Hypothalamus (tissue), 51 donors: Measurements from ENCODE around the gene CDKAL1.
"Not testable (repeated sequence)": the region's sequence is repeated elsewhere in the genome, so short reads cannot be mapped to it uniquely, and the experiment has no call there.

Experiments used
- DNase-seq, 51 donors: peaks; one replicate each; lab custom pipeline; 2025; lab: John Stamatoyannopoulos, UW

CDKAL1 gene

DNA sequence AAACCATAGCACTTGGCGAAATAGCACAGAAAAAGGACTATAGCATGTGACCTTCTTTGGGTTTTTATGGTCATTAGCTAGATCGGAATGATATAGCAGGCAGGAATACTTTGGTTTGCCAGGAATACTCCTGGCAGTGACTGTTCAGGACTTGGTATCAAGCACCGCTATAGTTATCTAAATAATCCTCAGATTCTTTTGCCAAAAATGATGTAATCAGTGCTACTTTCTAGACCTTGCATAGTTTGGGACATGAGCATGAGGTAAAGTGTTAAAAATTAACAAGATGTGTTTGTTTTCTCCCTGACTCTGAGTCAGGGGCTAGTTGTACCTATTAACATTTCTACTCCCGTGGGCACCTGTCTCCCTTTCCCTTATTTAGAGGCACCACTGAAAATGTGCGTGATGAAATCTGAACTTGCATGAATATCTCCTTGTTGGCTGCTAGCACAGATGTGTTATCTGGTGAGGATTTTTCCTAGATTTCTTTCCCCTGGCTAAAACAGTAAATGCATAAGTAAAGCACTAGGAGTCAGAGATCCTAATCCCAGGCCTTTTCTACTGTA is 511.0 kb downstream of the CDKAL1 start:
- no peak for DNase-seq

GRCh38 chr6:21046276-21046675 is 512.0 kb downstream of the CDKAL1 start:
- no peak for DNase-seq

- DNase-seq = no peak
Observed at GRCh38 chr6:21048047-21048446, 513.8 kb downstream of the CDKAL1 start.

DNA sequence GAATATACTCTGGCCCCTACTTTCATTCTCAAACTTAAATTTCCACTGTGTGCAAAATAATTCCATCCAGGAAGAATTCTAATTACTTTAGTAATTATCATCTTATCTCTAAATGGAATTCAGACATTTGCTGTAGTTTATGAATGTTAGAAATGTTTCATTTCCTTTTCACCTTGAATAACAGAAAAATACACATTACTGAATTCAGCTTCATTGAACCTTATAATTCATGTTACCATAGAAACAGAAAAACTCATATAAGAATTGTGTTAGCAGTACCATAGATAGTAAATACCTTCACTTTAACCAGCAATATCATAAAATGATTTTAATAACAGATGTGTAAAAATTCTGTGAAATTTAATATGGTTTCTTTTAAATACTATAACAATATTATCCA is 514.9 kb downstream of the CDKAL1 start:
- no peak for DNase-seq

GRCh38 chr6:21049572-21049971 is 515.3 kb downstream of the CDKAL1 start:
- DNase-seq = no peak

- no peak for DNase-seq
Observed at GRCh38 chr6:21050935-21051334, 516.7 kb downstream of the CDKAL1 start.

DNA sequence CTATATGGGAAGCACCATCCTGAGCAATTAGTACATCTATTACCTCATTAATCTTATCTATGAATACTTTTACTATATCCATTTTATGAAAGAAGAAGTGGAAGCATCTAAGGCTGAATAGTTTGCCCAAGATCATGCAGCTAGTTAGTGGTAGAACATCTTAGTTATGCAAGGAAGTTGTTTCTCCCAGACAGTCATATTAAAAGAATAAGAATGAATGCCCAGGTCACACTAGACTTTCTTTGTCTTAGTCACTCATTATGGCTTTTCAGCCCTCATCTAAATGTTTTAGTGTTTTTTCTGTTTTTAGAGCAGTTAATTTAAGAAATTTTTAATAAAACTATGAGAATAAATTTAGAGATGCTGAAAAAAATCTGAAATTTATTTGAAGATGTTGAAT is 517.5 kb downstream of the CDKAL1 start:
- DNase-seq = no peak

DNA sequence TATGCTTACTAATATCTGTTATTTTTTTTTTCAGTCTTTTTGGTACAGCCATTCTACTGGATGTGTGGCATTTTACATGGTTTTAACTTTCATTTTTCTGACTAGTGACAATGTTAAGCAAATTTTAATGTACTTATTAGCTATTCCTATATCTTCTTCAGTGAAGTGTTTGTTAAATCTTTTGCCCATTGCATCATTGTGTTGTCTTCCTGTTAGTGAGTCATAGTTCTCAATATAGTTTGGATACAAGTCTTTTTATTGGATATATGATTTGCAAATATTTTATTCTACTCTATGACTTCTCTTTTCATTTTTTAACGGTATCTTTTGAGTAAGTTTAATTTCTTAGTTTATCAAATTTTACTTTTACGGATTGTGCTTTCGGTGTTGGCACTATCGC is 519.4 kb downstream of the CDKAL1 start:
- DNase-seq = no peak

GRCh38 chr6:21055480-21055879 is 521.2 kb downstream of the CDKAL1 start:
- DNase-seq = not testable (repeated sequence)

- no peak for DNase-seq
Observed at GRCh38 chr6:21061892-21062291, 527.6 kb downstream of the CDKAL1 start.

GRCh38 chr6:21064756-21065340 is 530.6 kb downstream of the CDKAL1 start:
- no peak for DNase-seq

DNA sequence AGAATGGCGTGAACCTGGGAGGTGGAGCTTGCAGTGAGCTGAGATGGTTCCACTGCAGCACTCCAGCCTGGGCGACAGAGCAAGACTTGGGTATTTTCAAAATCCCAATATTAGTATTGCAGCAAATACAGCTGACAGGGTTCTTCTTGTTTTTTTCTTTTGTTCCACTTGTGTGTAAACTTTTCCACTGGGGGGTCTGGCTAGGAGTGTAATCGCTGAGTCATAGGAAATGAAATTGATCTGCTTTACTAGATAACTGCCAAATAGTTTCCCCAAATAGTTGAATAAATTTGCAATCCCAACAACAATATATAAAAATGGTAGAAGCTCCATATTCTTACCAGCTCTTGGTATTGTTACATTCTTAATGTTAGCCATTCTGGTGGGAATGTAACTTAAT is 533.3 kb downstream of the CDKAL1 start:
- DNase-seq = no peak

DNA sequence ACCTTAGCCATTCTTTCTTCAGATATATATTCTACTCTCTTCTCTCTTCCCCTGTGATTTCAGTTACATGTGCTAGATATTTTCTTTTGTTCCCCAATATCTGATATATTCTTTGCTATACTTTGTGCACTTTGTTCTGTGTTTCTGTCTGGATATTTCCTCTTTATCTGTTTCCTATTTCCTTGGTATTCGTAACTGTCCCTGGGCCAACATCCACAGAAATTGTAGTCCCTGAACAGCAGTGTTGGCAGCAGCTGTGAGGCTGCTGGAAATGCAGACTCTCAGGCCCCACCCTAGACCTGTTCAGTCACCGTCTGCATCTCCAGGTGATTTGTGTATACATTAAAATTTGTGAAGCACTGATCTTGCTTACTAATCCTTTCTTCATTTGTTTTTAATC is 536.4 kb downstream of the CDKAL1 start:
- no peak for DNase-seq

GRCh38 chr6:21071780-21072468 is 537.7 kb downstream of the CDKAL1 start:
- DNase-seq = no peak

DNA sequence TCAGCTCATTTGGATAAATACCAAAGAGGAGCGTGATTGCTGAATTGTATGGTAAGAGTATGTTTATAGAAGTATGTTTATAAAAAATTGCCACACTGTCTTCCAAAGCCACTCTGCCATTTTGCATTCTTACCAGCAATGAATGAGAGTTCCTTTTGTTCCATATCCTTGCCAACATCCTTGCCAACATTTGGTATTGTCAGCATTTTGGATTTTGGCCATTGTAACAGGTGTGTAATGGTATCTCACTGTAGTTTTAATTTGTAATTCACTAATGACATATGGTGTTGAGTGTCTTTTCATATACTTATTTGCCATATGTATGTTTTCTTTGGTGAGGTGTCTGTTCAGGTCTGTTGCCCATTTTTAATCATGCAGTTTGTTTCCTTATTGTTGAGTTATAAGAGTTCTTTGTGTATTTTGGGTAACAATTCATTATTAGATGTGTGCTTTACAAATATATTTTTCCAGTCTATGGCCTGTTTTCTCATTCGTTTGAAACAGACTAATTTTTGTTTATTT is 539.1 kb downstream of the CDKAL1 start:
- no peak for DNase-seq

GRCh38 chr6:21074484-21074883 is 540.2 kb downstream of the CDKAL1 start:
- DNase-seq = no peak

DNA sequence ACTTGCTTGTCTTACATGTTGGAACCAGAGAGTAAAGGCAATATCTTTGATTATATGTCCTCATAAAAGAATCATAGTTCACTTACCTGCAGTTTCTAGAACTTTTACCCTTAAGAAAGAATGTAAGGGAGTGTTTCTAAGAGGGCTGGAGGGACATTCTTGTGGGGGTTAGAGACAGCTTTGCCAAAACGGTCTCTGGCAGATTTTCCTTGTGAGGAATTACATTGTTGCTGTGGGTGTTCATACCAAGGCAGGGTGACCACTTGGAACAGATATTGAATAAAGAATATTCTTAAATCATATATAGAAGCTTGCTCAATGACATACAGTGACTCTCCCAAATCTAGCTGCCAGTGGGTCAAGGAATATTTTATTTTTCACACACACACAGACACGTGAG is 541.7 kb downstream of the CDKAL1 start:
- DNase-seq = no peak

- no peak for DNase-seq
Observed at GRCh38 chr6:21078497-21078896, 544.2 kb downstream of the CDKAL1 start.

- DNase-seq = no peak
Observed at GRCh38 chr6:21079468-21080048, 545.3 kb downstream of the CDKAL1 start.

DNA sequence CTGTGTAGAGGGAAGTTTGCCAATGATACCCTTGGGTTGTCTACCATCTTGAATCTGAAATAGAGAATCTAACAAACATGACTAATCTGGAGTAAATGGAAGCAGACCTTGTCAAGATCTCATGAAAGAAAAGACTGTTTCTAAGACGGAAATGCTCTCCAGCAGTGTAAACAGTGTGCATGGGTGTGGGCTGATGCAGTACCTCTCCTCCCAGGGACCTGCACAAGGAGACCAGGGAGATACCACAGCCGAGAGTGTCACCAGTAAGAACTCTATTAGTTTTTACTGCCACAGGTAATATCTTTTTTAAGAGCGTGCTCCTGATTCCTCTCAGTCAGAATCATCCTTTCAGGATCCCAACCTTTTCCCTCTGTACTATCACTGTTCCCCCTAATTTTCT is 546.0 kb downstream of the CDKAL1 start:
- DNase-seq = no peak

DNA sequence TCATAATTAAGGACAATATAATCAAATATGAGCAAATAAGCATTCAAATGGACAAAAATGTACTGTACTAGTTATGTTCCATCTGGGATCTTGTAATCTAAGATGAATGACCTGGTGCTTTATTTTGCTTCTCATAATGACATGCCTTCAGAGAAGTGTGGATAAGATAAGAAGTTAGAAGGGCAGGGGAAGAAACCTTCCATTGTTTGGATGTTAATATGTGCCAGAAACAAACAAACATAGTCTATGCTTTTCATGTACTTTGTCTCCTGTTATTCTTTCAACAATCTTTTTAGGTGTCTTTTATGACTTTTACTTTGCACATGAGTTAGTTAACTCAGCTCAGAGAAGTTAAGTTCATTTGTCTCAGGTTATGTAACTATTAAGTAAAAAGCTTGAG is 547.8 kb downstream of the CDKAL1 start:
- DNase-seq = no peak

DNA sequence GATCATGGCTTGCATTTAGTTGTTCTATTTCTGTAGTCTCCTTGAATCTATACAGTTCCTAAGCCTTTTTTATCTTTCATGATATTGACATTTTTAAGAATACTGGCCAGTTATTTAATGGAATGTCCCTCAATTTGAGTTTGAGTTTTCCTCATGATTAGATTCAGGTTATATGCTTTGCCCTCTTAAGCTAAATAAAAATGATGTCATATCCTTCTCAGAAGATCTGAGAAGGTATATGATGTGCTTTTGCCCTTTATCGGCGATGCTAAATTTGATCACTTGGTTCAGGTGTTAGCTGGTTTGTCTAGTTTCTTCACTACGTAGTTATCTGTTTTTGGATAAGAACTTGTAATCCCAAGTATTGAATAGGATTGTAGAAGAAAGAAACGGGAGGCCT is 549.5 kb downstream of the CDKAL1 start:
- no peak for DNase-seq
